Panc1 (cell line): ENCODE measurements around the gene RAB39A. TPM values are rescaled to one million over a fixed set of nuclear protein-coding genes. Genes with fewer than 3 reads are reported as not detected.

Experiments used
- ATAC-seq: fragments of 200-7000 bp; cut with Tn5 transposase; 2 replicates; pipeline ENCODE4 v1.9.1; 2020; ENCODE audit warnings: mild to moderate bottlenecking, moderate library complexity
- BruUV-seq: library from RNA; stranded (reverse); fragments of 400-500 nt; replicated peaks from 2 replicates; lab custom pipeline; 2021; lab: Mats Ljungman, UMichigan
- CTCF ChIA-PET: fragments of 300-600 bp; sonication (Branson Sonifier 250); formaldehyde crosslinking; loops from one replicate; lab custom pipeline; 2022; ENCODE audit warnings: antibody characterized with exemption; lab: Charles Lee
- POLR2A ChIA-PET: fragments of 300-600 bp; sonication (Branson Sonifier 250); formaldehyde crosslinking; loops from one replicate; lab custom pipeline; 2022; ENCODE audit warnings: antibody characterized with exemption; lab: Charles Lee
- DNase-seq: peaks from one replicate; pipeline ENCODE4 v3.0.0-alpha.2; 2010; ENCODE audit warnings: low read depth, low spot score
- H3K27ac ChIP-seq: 2 replicates; pipeline ENCODE4 v1.5.1; 2011; ENCODE audit warnings: mild to moderate bottlenecking, low read length, inconsistent platforms
- H3K27me3 ChIP-seq: fragments of 200-500 bp; sonication (Bioruptor generic); 2 replicates; pipeline ENCODE4 v1.6.0; 2014; ENCODE audit warnings: low read length, inconsistent platforms; ENCODE audit not compliant: control insufficient read depth, insufficient read depth
- H3K36me3 ChIP-seq: fragments of 200-500 bp; sonication (Bioruptor generic); 2 replicates; pipeline ENCODE4 v1.5.1; 2014; ENCODE audit warnings: inconsistent platforms, mild to moderate bottlenecking, low read length, moderate library complexity; ENCODE audit not compliant: control insufficient read depth, insufficient read depth
- H3K4me1 ChIP-seq: 2 replicates; pipeline ENCODE4 v1.5.1; 2011; ENCODE audit warnings: inconsistent platforms, mild to moderate bottlenecking, low read length, moderate library complexity; ENCODE audit not compliant: control insufficient read depth, insufficient read depth
- H3K4me3 ChIP-seq, 2 experiments: 2 replicates each; pipeline ENCODE4 v1.5.1; 2011 to 2012; ENCODE audit warnings: low read depth in 2 of 2, low read length in 2 of 2, mild to moderate bottlenecking in 2 of 2, inconsistent platforms in 1 of 2, moderate library complexity in 1 of 2
- H3K9me3 ChIP-seq: fragments of 200-500 bp; sonication (Bioruptor generic); 2 replicates; pipeline ENCODE4 v1.5.1; 2014; ENCODE audit warnings: low read depth, mild to moderate bottlenecking, inconsistent platforms, low read length, moderate library complexity; ENCODE audit not compliant: control insufficient read depth, insufficient read depth
- CTCF ChIP-seq: fragments of 450-650 bp; IDR thresholded peaks from 2 replicates; pipeline ENCODE4 v1.5.1; 2017; ENCODE audit warnings: mild to moderate bottlenecking
- POLR2AphosphoS5 ChIP-seq: IDR thresholded peaks from 2 replicates; pipeline ENCODE4 v1.6.1; 2012; ENCODE audit warnings: mild to moderate bottlenecking, low read depth, low read length, moderate library complexity
- SIN3A ChIP-seq: IDR thresholded peaks from 2 replicates; pipeline ENCODE4 v1.6.1; 2012; ENCODE audit warnings: low read depth, mild to moderate bottlenecking, low read length, moderate library complexity, borderline replicate concordance; ENCODE audit not compliant: insufficient read depth
- TCF7L2 ChIP-seq: IDR thresholded peaks from 2 replicates; pipeline ENCODE4 v1.6.1; 2011; ENCODE audit warnings: mild to moderate bottlenecking, low read depth, low read length, inconsistent platforms
- in situ Hi-C: cut with HindIII; loops from 2 replicates; pipeline ENCODE4 v1.10.0; 2016; ENCODE audit warnings: low sequenced_read_pairs, low pct_unique_long_range_greater_than_20kb
- intact Hi-C: fragments of 100-400 bp; cut with micrococcal nuclease; formaldehyde crosslinking; loops from one replicate; pipeline ENCODE4 v1.10.0; 2022; ENCODE audit not compliant: unreplicated experiment
- total RNA-seq: library from RNA; stranded (reverse); gene quantifications from one replicate; pipeline ENCODE4 v1.2.1, GENCODE V29; 2021; ENCODE audit not compliant: unreplicated experiment
- TF ChIP-seq, protein P1 (sequence below), 2 experiments: IDR thresholded peaks; 2 replicates each; pipeline ENCODE4 v1.6.1; 2011 to 2012; ENCODE audit warnings: low read depth in 2 of 2, control low read depth in 1 of 2, low read length in 1 of 2, mild to moderate bottlenecking in 1 of 2, moderate library complexity in 1 of 2; ENCODE audit not compliant: insufficient read depth in 1 of 2

RAB39A gene
- total RNA-seq, 1 experiment from 2014 or later: 3.3 TPM

GRCh38 chr11:108012139-108012725, 84.0 kb downstream of the RAB39A start:
- intact Hi-C loops: no loop called here
- no peak for ATAC-seq
- H3K36me3 ChIP-seq: no peaks in the 10 kb centered on the region; the same call in 1 of the 2 replicates
- no peak for TF ChIP-seq TCF7L2
- TF ChIP-seq POLR2AphosphoS5: no peak
- TF ChIP-seq, protein P1, sequence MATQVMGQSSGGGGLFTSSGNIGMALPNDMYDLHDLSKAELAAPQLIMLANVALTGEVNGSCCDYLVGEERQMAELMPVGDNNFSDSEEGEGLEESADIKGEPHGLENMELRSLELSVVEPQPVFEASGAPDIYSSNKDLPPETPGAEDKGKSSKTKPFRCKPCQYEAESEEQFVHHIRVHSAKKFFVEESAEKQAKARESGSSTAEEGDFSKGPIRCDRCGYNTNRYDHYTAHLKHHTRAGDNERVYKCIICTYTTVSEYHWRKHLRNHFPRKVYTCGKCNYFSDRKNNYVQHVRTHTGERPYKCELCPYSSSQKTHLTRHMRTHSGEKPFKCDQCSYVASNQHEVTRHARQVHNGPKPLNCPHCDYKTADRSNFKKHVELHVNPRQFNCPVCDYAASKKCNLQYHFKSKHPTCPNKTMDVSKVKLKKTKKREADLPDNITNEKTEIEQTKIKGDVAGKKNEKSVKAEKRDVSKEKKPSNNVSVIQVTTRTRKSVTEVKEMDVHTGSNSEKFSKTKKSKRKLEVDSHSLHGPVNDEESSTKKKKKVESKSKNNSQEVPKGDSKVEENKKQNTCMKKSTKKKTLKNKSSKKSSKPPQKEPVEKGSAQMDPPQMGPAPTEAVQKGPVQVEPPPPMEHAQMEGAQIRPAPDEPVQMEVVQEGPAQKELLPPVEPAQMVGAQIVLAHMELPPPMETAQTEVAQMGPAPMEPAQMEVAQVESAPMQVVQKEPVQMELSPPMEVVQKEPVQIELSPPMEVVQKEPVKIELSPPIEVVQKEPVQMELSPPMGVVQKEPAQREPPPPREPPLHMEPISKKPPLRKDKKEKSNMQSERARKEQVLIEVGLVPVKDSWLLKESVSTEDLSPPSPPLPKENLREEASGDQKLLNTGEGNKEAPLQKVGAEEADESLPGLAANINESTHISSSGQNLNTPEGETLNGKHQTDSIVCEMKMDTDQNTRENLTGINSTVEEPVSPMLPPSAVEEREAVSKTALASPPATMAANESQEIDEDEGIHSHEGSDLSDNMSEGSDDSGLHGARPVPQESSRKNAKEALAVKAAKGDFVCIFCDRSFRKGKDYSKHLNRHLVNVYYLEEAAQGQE (IDR thresholded peaks at IDR 0.05; ENCODE audit: insufficient read depth in 1 of 2, low read depth in 2 of 2, low read length in 1 of 2): no peak
- TF ChIP-seq CTCF: no peak
- no peak for TF ChIP-seq SIN3A
- CTCF ChIA-PET: no interaction called here
- no peak overlapping the region for H3K4me3 ChIP-seq
- BruUV-seq: no TSS peak
- in situ Hi-C loops: no loop called here
- H3K27ac ChIP-seq: no peak overlapping the region
- H3K27me3 ChIP-seq: no peaks in the 10 kb centered on the region
- H3K4me1 ChIP-seq: peaks cover 19% of the 10 kb centered on the region
- POLR2A ChIA-PET: no interaction called here
- no peaks in the 10 kb centered on the region for H3K9me3 ChIP-seq
- DNase-seq: no peak

Other genes with a start within 250 kb of the RAB39A start
- not detected for gene SLN, start 216.4 kb upstream of the RAB39A start, total RNA-seq
- gene SLC35F2, start 69.7 kb upstream of the RAB39A start, total RNA-seq: 89.4 TPM
- 56.5 TPM for gene CUL5, start 80.5 kb downstream of the RAB39A start, total RNA-seq
- 97.5 TPM for gene ACAT1, start 193.1 kb downstream of the RAB39A start, total RNA-seq